RKO (cell line): ENCODE data around the gene TBC1D2.
"Not testable (repeated sequence)": the region's sequence is repeated elsewhere in the genome, so short reads cannot be mapped to it uniquely, and the experiment has no call there.

ENCODE experiments used
- DNase-seq: peaks from one replicate; pipeline ENCODE4 v3.0.0-alpha.2; 2016; ENCODE audit warnings: low spot score

The TBC1D2 gene

GRCh38 chr9:98255578-98256296, at the start of gene TBC1D2:
TSS of gene TBC1D2 (minus strand) at chr9:98255649. CDS start at chr9:98255541, 108 bp downstream.
- DNase-seq: peak; percentile 96

DNA sequence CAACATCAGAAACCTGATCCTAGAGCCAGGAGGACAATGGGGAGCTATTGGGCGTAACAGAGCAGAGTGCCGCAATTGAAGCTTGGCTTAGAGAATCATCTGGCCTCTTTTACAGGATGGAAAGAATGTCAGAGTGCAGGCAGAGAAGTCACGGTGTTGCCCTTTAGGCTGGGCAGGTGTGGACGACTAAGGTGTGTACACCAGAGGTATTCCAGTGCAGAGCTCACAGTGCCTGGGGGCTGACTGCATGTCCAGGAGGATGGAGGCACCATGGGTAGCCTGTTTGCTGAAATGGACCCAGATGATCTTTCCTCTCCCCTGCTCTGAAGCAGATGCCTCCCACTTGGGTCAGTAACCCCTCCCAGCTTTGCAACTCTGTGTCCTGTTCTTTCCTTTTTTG, 48.9 kb upstream of the TBC1D2 start:
- DNase-seq: no peak

DNA sequence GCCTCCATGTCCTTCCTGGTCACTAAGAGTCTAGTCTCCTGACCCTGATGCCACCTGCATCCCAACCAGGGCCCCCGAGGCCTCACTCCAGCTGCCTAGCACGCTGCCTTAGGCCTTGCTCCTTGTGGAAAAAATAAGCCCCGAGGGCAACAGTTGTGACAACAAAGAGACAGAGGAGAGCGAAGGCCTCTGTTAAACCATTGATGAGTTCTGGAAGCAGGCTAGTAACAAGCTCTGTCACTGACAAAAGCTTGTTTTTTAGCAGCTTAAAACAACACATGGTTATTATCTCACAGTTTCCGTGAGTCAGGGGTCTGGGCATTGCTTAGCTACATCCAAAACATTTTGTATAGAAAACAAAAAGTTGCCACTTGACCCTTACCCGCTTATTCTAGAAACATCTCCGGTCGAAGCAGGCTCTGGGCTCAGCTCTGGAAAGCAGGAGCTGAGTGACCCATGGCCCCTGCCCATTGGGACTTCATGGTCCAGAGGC, 48.2 kb upstream of the TBC1D2 start:
- no peak for DNase-seq

DNA sequence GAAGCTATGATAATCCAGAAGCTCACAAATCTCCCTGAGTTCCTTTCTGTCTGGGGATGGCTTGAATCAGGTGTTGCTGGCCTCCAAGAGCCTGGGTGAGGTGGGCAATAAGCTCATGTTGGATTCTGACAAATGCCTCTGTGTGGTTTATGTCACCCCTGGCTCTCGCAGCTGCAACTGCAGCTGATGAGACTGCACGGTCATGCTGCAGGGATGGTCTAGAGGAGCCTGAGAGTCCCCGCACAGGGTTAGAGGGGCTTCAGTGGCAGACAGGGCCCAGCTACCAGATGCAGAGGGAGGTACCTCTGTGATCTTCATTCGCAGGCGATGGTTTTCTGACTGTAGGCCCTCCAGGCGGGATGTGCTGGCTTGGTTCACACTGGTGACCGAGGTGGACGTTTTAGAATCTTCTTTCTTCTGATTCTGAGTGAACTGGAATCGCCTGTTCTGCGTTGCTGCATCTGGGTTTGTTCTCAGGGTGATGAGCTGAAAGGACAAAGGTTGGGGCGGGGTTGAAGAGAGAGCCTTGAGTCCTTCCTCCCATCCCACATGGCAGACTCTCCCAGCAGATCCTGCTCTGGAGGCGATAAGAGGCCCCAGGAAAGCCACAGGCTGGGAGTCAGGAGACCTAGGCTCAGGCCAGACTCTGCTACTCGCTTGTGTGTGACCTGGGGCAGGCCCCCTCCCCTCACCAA, 47.6 kb upstream of the TBC1D2 start:
- DNase-seq: no peak

DNA sequence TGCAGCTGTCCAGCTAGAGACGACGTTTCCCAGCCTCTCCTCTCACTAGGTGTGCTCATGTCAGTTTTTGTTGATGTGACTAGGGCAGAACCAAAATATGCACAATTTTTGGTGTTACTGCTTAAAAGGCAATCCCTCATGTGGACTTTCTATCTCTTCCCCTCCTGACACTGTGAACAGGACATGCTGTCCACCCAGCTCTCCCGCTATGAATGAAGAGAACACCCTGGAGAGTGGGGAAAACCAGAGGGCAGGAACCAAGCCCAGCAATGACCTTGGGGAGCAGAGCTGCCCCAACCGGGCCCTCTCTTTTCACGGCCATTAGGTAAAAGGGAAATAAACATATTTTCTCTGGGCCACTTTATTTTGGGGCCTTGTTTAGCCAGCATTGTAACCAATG, 46.7 kb upstream of the TBC1D2 start:
- no peak for DNase-seq

- no peak for DNase-seq
Measured at GRCh38 chr9:98300611-98301010, 45.2 kb upstream of the TBC1D2 start.

- DNase-seq: no peak
Measured at GRCh38 chr9:98298476-98298875, 43.0 kb upstream of the TBC1D2 start.

DNA sequence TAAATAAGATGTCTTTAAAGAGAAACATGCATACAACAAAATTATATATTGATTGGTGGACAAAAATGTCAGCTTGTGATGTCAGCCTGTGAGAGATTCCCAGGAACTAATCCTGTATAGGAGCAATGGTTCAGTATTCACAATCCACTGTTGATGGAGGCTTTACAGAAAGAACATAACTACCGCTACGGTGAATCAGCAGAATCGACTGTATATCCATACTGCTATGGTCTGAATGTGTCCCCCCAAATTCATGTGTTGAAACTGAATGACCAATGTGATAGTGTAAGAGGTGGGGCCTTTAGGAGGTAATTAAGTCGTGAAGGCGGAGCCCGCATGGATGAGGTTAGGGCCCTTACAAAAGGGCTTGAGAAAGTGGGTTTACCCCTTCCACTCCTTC, 40.4 kb upstream of the TBC1D2 start:
- DNase-seq: no peak

GRCh38 chr9:98291820-98292219, 36.4 kb upstream of the TBC1D2 start:
- no peak for DNase-seq

DNA sequence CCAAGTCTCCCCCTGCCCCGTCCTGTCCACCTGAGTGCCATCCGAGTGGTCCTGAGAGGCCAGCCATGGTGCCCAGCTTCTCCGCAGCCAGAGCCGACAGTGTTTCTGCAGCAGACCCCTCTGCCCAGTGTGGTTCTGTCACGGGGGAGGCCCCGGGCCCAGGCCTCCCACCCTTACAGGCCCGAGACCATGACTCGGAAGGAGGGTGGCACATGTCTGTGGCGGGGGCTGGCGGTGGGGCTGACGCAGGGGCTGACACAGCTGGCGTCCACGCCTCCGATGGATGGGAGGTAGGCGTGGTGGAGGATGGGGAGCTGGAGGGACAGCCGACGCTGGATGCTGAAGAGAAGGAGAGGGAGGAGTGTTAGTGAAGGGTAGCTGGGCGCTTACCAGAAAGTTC, 35.0 kb upstream of the TBC1D2 start:
- DNase-seq: no peak

DNA sequence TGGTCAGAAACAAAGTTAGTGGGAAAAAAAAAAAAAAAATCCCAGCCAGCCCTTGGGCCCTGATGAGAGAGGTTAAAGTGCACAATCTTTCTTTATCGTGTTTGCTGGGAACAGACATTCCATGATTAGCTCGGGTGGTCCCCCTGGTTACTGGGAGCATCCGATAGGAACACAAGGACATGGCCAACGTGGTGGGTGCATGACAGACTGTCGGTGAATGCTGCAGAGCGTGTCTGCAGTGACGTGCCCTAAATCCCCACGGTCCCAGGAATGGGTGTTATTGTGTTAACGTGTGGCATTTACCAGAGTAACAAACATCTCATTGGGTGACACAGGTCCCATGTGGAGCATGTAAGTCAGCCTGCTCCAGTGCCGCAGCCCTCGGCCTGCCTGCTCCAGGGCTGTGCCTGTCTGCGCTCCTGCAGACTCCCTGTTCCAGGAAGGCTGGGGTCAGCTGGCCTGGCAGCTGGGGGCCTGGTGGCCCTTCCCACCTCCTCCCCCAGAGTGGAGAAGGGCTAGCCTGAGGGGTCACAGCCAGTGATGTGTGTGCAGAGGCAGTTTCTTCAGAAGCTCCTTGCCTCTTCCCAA, 34.3 kb upstream of the TBC1D2 start:
- DNase-seq: no peak

- no peak for DNase-seq
Measured at GRCh38 chr9:98288881-98289280, 33.4 kb upstream of the TBC1D2 start.

DNA sequence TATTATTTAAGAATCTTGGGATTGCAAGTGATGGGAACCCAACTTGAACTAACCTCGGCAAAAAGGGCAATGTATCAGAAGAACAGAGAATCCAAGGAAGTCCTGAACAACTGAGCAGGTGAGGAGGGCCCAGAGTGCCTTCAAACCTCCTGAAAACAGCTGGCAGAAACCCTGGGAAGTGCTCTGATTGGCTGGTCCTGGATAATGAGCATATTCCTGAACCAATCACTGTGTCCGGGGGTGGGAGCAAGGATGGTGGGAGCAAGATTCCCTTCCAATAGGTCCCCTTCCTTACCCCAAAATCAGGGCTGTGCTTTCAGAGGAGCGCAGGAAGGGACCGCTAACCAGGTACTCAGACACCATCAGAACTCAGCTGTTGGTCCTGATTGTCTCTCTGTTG, 31.9 kb upstream of the TBC1D2 start:
- DNase-seq: no peak

GRCh38 chr9:98285446-98285845, 30.0 kb upstream of the TBC1D2 start:
- DNase-seq: no peak

GRCh38 chr9:98284754-98285153, 29.3 kb upstream of the TBC1D2 start:
- DNase-seq: no peak

GRCh38 chr9:98283143-98283542, 27.7 kb upstream of the TBC1D2 start:
- DNase-seq: not testable (repeated sequence)

DNA sequence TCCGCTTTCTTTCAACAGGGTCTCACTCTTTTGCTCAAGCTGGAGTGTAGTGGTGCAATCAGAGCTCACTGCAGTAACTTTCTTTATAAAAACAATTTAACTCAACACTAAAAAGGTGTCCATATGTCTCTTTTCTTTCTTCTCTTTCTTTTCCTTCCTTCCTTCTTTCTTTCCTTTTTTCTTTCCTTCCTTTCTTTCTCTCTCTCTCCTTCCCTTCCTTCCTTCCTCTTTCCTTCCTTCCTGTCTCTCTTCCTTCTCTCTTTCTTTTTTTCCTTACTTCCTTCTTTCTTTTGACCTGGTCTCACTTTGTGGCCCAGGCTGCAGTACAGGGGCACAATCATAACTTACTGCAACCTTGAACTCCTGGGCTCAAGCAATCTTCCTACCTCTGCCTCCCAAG, 25.8 kb upstream of the TBC1D2 start:
- DNase-seq: no peak

DNA sequence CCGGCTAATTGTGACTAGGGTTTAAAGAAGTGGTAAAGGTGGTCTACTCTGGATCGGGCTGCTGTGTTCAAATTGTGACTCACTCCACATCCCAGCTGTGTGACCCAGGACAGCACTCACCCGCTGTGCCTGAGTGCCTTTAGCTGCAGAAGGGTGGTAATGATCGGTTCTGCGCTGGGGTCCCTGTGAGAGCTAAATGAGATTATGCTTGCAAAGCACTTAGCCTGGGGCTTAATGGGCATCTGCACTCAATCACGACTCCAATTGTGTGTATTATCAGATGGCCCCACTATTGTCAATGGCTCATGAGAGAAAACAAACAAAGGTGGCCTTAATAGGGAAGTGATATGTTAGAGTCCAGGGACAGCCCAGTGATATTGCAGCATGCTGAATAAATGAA, 25.1 kb upstream of the TBC1D2 start:
- DNase-seq: no peak

DNA sequence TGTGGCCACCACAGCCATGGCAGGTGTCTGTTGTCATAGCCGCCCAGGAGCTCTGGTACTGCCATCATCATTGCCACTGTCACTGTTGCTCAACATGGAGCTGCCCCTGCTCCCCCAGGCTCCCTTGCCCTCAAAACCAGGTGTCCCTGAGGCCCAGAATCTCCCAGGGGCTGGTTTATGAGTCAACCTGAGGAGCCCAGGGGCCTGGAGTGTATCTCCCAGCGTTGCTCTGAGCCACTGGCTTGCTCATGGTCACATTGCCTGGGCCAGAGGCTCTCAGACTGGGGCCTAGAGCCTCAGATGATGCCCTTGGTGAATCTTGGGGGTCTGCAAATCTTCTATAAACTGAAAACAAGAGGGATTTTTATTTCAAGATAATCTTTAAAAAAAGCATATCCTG, 24.7 kb upstream of the TBC1D2 start:
- DNase-seq: no peak

GRCh38 chr9:98276907-98277469, 21.5 kb upstream of the TBC1D2 start:
- DNase-seq: no peak

- DNase-seq: no peak
Measured at GRCh38 chr9:98275159-98275558, 19.7 kb upstream of the TBC1D2 start.

DNA sequence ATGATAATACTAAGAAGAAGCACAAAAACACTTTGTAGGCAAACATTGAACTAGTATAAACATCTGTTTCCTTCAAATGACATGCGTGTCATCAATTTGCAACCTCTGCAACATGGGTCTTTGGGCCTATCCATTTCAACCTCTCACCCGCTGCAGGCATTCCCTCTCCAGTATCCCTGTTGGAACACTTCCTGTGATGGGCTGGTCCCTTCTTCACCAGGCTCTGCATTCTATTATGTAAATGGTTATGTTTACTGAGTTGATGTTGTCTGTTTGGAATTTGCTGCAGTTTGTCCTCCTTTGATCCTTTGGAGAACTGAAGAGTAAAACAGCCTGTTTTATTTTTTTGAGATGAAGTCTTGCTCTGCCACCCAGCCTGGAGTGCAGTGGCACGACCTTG, 16.6 kb upstream of the TBC1D2 start:
- DNase-seq: no peak

DNA sequence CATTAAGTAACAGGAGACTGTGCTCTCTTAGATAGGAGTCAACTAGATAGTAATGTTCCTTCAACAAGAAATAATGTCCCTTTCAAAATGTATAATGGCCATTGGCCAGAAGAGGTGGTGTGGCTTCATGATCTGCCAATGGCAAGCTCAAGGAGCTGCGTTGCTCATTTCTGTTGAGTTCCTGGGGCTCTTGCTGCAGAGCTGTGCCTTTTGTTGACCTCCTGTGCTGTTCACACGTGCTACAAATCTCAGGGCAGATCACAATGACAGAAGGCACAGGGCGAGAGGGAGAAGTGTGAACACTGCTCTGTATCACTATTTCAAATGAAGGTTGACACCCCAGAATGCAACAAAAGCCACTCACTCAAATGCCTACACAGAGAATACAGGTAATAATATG, 16.0 kb upstream of the TBC1D2 start:
- DNase-seq: no peak
